ENCODE data around the gene BPGM.

The BPGM gene

DNA sequence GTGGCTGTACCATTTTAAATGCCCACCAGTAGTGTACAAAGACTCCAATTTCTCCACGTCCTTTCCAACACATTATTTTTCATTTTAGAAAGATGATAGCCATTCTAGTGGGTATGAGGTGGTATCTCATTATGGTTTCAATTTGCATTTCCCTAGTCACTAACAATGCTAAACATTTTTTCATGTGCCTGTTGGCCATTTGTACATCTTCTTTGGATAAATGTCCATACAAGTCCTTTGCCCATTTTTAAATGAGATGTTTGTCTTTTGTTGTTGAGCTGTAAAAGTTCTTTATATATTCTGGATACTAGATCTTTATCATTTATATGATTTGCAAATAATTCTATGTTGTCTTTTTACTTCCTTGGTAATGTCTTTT is 18.9 kb upstream of the BPGM start:
- no peak overlapping the region for H3K27ac ChIP-seq (ENCODE audit: low read depth, low read length)
- H3K4me2 ChIP-seq (ENCODE audit: low read length) = no peak overlapping the region
- H3K36me3 ChIP-seq (ENCODE audit: control insufficient read depth, low read length) = no peaks in the 10 kb centered on the region
- TF ChIP-seq, protein P1, sequence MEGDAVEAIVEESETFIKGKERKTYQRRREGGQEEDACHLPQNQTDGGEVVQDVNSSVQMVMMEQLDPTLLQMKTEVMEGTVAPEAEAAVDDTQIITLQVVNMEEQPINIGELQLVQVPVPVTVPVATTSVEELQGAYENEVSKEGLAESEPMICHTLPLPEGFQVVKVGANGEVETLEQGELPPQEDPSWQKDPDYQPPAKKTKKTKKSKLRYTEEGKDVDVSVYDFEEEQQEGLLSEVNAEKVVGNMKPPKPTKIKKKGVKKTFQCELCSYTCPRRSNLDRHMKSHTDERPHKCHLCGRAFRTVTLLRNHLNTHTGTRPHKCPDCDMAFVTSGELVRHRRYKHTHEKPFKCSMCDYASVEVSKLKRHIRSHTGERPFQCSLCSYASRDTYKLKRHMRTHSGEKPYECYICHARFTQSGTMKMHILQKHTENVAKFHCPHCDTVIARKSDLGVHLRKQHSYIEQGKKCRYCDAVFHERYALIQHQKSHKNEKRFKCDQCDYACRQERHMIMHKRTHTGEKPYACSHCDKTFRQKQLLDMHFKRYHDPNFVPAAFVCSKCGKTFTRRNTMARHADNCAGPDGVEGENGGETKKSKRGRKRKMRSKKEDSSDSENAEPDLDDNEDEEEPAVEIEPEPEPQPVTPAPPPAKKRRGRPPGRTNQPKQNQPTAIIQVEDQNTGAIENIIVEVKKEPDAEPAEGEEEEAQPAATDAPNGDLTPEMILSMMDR (IDR thresholded peaks at IDR 0.05; ENCODE audit: low read depth, low read length, poor library complexity, severe bottlenecking) = no peak
- TF ChIP-seq EZH2phosphoT487 (IDR thresholded peaks at IDR 0.05; ENCODE audit: borderline replicate concordance, low read length) = no peak
- no peaks in the 10 kb centered on the region for H4K20me1 ChIP-seq (ENCODE audit: control insufficient read depth, insufficient read depth, low read depth, low read length)
- H3K4me1 ChIP-seq (ENCODE audit: control insufficient read depth, low read length) = no peaks in the 10 kb centered on the region
- H3F3A ChIP-seq (ENCODE audit: control insufficient read depth, insufficient read depth) = no peaks in the 10 kb centered on the region
- H3K4me3 ChIP-seq (ENCODE audit: low read length) = no peak overlapping the region
- peaks cover 49% of the 10 kb centered on the region for H3K27me3 ChIP-seq (ENCODE audit: control insufficient read depth, low read length)
- H3K9me3 ChIP-seq (ENCODE audit: control insufficient read depth, insufficient read depth, low read length) = no peaks in the 10 kb centered on the region
- no peaks in the 10 kb centered on the region for H3K9me2 ChIP-seq (replicated peaks; ENCODE audit: control insufficient read depth, low read length)
- no peaks in the 10 kb centered on the region for H3K79me2 ChIP-seq (ENCODE audit: control insufficient read depth, low read length)

DNA sequence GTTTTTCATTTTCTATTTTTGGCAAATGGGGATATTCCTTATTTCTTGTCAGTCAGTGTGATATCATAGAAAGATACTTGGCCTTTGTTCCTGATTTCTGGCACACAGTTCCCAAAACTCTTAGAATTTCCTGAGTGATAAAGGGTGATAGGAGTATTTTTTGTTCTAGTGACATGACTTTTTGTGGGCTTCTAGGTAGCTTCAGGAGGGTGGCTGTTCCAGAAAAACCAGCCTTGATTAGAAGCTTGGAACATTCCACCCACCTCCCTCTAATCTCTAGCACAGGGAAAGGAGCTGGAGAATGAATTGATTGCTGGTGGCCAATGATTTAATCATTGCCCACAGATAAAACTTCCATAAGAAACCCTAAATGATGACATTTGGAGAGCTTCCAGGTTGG is 17.2 kb upstream of the BPGM start:
- TF ChIP-seq, protein P1 (IDR thresholded peaks at IDR 0.05; ENCODE audit: low read depth, low read length, poor library complexity, severe bottlenecking) = no peak
- TF ChIP-seq EZH2phosphoT487 (IDR thresholded peaks at IDR 0.05; ENCODE audit: borderline replicate concordance, low read length) = no peak
- no peak overlapping the region for H3K27ac ChIP-seq (ENCODE audit: low read depth, low read length)
- no peaks in the 10 kb centered on the region for H3F3A ChIP-seq (ENCODE audit: control insufficient read depth, insufficient read depth)
- no peaks in the 10 kb centered on the region for H3K9me3 ChIP-seq (ENCODE audit: control insufficient read depth, insufficient read depth, low read length)
- no peak overlapping the region for H3K4me3 ChIP-seq (ENCODE audit: low read length)
- H3K4me1 ChIP-seq (ENCODE audit: control insufficient read depth, low read length) = no peaks in the 10 kb centered on the region
- no peaks in the 10 kb centered on the region for H3K9me2 ChIP-seq (replicated peaks; ENCODE audit: control insufficient read depth, low read length)
- H3K79me2 ChIP-seq (ENCODE audit: control insufficient read depth, low read length) = no peaks in the 10 kb centered on the region
- no peaks in the 10 kb centered on the region for H3K36me3 ChIP-seq (ENCODE audit: control insufficient read depth, low read length)
- H4K20me1 ChIP-seq (ENCODE audit: control insufficient read depth, insufficient read depth, low read depth, low read length) = no peaks in the 10 kb centered on the region
- H3K4me2 ChIP-seq (ENCODE audit: low read length) = no peak overlapping the region
- H3K27me3 ChIP-seq (ENCODE audit: control insufficient read depth, low read length) = peaks cover 36% of the 10 kb centered on the region

DNA sequence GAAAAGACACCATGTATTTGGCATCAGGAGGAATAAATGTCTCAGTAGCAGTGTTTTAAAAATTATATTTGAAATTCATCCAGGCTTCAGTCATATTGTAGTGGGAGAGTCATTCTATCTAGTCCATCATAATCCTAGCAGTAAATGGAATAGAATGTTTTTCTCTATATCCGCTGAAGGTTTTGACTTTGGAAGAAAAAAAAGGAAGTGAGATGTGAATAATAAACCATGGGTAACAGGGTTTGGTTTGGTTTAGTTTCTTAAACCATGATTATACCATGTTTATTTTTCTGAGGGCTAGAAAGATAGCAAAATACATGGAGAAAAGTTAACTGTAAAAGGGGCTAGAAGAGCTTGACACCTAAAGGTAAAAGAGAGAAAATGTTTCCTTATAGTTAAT is 16.4 kb upstream of the BPGM start:
- Histone ChIP-seq H3F3A (ENCODE audit: control insufficient read depth, insufficient read depth) (no peaks in the 10 kb centered on the region), H3K36me3 (ENCODE audit: control insufficient read depth, low read length) (no peaks in the 10 kb centered on the region), H3K9me2 (replicated peaks; ENCODE audit: control insufficient read depth, low read length) (no peaks in the 10 kb centered on the region), H4K20me1 (ENCODE audit: control insufficient read depth, insufficient read depth, low read depth, low read length) (no peaks in the 10 kb centered on the region), H3K27me3 (ENCODE audit: control insufficient read depth, low read length) (peaks cover 30% of the 10 kb centered on the region), H3K9me3 (ENCODE audit: control insufficient read depth, insufficient read depth, low read length) (no peaks in the 10 kb centered on the region), H3K79me2 (ENCODE audit: control insufficient read depth, low read length) (no peaks in the 10 kb centered on the region), H3K4me2 (ENCODE audit: low read length) (no peak overlapping the region), H3K4me1 (ENCODE audit: control insufficient read depth, low read length) (no peaks in the 10 kb centered on the region), H3K27ac (ENCODE audit: low read depth, low read length) (no peak overlapping the region), H3K4me3 (ENCODE audit: low read length) (no peak overlapping the region)
- TF ChIP-seq, protein P1 (IDR thresholded peaks at IDR 0.05; ENCODE audit: low read depth, low read length, poor library complexity, severe bottlenecking) = no peak
- TF ChIP-seq EZH2phosphoT487 (IDR thresholded peaks at IDR 0.05; ENCODE audit: borderline replicate concordance, low read length) = no peak

- H3K9me2 ChIP-seq (replicated peaks; ENCODE audit: control insufficient read depth, low read length) = no peaks in the 10 kb centered on the region
- no peaks in the 10 kb centered on the region for H3K9me3 ChIP-seq (ENCODE audit: control insufficient read depth, insufficient read depth, low read length)
- H3K27me3 ChIP-seq (ENCODE audit: control insufficient read depth, low read length) = peaks cover 27% of the 10 kb centered on the region
- TF ChIP-seq, protein P1 (IDR thresholded peaks at IDR 0.05; ENCODE audit: low read depth, low read length, poor library complexity, severe bottlenecking) = no peak
- no peak for TF ChIP-seq EZH2phosphoT487 (IDR thresholded peaks at IDR 0.05; ENCODE audit: borderline replicate concordance, low read length)
- H3K4me2 ChIP-seq (ENCODE audit: low read length) = no peak overlapping the region
- H4K20me1 ChIP-seq (ENCODE audit: control insufficient read depth, insufficient read depth, low read depth, low read length) = no peaks in the 10 kb centered on the region
- no peaks in the 10 kb centered on the region for H3K36me3 ChIP-seq (ENCODE audit: control insufficient read depth, low read length)
- no peaks in the 10 kb centered on the region for H3K4me1 ChIP-seq (ENCODE audit: control insufficient read depth, low read length)
- H3K4me3 ChIP-seq (ENCODE audit: low read length) = no peak overlapping the region
- no peak overlapping the region for H3K27ac ChIP-seq (ENCODE audit: low read depth, low read length)
- H3F3A ChIP-seq (ENCODE audit: control insufficient read depth, insufficient read depth) = no peaks in the 10 kb centered on the region
- no peaks in the 10 kb centered on the region for H3K79me2 ChIP-seq (ENCODE audit: control insufficient read depth, low read length)
Observed at GRCh38 chr7:134630893-134631292, 15.8 kb upstream of the BPGM start.
